Fibroblast of upper back skin (primary cell): ENCODE measurements around the gene TAF5.
"Not testable (repeated sequence)": the region's sequence is repeated elsewhere in the genome, so short reads cannot be mapped to it uniquely, and the experiment has no call there.

Source experiments
- DNase-seq: peaks from one replicate; pipeline ENCODE4 v3.0.0-alpha.2; 2013

TAF5 gene

DNA sequence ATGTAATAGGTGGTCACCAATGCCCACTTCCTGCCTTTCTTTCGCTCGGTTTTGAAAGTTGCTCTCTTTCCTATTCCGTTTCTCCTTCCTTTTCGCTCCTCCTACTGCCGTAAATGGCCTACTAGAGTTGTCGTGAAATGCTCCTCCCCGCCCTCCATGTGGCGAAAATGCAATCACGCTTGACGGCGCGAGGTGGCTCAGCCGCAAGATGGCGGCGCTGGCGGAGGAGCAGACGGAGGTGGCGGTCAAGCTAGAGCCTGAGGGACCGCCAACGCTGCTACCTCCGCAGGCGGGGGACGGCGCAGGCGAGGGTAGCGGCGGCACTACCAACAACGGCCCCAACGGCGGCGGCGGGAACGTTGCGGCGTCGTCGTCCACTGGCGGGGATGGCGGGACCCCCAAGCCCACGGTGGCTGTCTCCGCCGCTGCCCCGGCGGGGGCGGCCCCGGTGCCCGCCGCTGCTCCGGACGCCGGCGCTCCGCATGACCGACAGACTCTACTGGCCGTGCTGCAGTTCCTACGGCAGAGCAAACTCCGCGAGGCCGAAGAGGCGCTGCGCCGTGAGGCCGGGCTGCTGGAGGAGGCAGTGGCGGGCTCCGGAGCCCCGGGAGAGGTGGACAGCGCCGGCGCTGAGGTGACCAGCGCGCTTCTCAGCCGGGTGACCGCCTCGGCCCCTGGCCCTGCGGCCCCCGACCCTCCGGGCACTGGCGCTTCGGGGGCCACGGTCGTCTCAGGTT is at the start of gene TAF5:
Gene TAF5, plus strand, starts transcription at position 195 of the 737 bp plus-strand sequence. Its CDS starts 14 bp downstream, at position 209.
- peak; percentile 96 for DNase-seq

DNA sequence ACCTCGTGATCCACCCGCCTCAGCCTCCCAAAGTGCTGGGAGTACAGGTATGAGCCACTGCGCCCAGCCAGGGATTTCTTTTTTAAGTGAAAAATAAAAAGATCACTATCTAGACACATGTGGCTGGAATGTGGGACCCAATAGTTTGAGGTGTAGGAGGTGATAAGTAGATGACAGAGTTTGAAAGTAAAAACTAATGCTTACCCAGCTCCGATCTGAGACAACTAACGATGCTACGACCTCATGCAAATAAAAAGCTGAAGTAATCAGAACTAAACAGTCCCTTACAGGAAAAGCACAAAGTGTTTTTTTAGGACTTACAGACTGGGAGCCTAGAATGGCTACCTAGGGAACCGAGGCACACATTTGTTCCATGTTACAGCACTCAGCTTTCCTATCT is 39.9 kb upstream of the TAF5 start:
- DNase-seq, result no peak

DNA sequence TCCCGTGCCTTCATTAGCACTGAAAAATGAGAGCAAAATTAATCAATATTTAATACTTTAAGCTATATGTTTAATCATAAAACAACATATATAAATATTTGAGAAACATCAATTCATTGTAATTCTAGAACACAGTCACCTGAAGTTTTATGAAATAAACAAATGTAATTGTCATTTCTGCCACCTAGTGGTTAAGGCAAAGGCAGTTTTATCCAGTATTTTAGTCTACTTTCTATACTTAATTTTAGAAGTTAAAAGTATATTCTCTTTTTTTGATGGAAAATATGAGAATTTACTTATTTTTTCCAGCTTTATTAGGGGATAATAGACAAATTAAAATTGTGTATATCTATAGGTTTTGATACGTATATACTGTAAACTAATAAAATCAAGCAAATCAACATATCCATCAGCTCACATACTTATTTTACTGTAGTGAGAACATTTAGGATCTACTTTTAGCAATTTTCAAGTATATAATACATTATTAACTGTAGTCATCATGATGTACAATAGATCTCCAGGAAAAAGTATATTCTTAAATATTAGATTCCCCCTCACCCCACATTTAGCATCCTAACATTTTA is 33.7 kb upstream of the TAF5 start:
- DNase-seq, result peak; percentile 9

DNA sequence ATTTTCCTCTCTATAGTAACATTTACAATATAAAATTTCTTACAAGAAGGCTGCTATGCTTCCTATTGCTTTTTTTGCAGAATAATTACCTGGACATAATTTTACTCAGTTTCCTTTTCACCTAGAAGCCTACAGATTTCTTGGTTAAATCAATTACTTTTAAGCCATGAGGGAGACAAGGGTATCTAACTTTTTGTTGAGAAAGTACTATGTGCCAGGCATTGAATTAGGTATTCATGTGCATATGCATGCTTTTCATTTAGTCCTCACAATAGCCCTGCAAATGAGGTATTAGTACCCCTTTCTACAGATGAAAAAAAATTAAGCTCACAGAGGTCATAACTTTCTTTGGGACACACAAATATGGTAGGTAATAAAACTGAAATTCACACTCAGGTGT is 33.2 kb upstream of the TAF5 start:
- no peak for DNase-seq

DNA sequence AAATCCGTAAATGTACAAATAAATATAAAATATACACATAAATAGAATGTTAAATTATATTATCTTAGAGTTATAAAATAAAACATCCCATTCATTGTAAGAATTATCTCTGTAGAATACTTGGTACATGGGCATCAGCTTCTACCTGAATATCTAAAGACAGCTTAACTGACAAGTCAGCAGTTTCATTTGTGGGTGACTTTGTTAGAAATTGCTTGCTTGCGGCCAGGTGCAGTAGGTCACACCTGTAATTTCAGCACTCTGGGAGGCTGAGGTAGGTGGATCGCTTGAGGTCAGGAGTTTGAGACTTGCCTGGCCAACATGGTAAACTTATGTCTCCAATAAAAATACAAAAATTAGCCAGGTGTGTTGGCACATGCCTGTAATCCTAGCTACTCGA is 31.4 kb upstream of the TAF5 start:
- DNase-seq, result no peak

DNA sequence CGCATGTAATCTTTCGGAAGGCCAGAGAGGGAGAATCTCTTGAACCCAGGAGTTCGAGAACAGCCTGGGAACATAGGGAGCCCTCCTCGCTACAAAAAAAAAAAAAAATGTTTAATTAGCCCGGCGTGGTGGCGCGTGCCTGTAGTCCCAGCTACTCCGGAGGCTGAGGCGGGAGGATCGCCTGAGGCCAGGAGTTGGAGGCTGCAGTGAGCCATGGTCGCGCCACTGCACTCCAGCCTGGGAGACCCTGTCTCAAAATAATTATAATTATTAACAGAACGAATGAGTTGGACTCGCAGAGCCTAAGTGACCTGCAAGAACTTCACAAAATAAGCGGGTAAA is 17.6 kb upstream of the TAF5 start:
- DNase-seq, result no peak

DNA sequence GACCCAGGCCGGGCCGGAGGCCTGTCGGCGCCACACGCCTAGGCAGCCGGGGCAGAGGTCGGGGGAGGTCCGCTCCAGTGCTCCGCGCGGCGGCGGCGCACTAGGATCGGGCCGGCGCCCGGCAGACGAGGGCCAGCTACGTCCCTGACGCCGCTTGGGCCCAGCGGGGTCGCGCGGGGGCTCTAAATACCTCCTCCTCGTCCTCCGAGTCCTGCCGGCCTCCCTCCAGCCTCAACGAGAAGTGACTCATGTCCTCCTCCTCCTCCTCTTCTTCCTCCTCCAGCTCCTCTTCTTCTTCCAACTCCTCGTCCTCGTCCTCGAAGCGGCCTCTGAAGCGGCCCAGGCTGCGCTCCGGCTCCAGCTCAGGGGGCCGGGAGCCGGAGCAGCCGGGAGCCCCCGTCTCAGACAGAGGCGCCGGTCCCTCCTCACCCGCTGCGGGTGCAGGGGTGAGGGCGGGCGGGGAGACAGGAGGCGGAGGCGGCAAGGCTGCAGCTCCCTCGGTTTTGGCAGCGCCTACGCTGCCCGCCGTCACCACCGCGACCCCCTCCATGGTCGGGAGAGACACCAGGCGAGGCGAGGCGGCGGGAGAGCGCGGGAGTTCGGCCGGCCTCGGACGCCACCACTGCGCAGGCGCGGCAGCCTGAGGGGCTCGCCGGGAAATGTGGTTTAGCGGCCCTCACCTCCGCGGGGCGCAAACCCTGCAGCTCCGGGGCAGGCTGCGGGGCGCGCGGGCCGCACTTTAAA is 17.1 kb upstream of the TAF5 start, which contains the start of gene PCGF6:
Gene PCGF6, minus strand, starts transcription at position 624 of the 744 bp plus-strand sequence. Its CDS starts 74 bp downstream, at position 550.
- DNase-seq, result peak; percentile 84

DNA sequence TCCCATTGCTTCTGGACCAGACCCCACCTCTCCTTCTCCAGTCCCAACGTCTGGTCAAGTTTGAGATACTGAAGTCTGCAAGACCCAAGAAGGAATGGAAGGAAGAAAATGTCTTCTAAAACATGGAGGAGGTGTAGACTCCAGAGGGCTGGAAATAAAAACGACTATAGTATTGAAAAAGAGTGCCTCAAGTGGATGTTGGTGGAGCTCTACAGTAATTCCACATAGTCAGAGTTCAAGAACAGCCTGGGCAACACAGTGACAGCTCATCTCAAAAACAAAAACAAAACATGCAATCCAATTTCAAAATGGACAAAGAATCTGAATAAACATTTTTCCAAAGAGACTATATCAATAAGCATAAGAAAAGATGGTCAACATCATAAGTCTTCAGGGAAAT is 14.5 kb upstream of the TAF5 start:
- no peak for DNase-seq

DNA sequence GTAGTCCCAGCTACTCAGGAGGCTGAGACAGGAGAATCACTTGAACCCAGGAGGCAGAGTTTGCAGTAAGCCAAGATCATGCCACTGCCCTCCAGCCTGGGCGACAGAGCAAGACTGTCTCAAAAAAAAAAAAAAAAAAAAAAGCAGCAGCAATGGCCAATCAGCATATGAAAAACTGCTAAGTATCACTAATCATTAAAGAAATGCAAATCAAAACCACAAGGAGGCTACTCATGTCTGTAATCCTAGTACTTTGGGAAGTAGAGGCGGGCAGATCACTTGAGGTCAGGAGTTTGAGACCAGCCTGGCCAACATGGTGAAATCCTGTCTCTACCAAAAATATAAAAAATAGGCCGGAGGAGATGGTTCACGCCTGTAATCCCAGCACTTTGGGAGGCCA is 13.2 kb upstream of the TAF5 start:
- DNase-seq, result not testable (repeated sequence)

DNA sequence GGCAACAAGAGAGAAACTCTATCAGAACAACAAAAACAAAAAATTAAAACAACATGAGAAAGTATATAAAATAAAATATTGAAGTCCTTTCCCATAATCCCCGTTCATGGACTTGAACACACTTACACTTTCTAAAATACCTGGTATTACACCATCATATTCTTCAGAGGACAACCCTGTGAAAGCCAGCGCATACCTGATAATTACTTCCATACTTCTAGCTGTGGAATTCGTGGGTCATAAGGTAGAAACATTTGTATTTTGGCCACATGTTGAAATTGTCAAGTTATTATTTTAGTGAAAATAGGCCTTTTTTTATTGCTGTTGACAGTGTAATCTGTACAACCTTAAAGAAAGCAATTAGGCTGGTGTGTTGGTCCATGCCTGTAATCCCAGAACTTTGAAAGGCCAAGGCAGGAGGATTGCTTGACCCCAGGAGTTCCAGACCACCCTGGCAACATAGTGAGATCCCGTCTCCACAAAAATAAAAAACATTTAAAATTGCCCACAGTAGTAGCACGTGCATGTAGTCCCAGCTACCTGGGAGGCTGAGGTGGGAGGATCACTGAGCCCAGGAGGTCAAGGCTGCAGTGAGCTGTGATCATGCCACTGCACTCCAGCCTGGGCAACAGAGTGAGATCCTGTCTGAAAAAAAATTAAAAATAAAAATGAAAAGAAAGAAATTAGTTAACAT is 11.7 kb upstream of the TAF5 start:
- no peak for DNase-seq

DNA sequence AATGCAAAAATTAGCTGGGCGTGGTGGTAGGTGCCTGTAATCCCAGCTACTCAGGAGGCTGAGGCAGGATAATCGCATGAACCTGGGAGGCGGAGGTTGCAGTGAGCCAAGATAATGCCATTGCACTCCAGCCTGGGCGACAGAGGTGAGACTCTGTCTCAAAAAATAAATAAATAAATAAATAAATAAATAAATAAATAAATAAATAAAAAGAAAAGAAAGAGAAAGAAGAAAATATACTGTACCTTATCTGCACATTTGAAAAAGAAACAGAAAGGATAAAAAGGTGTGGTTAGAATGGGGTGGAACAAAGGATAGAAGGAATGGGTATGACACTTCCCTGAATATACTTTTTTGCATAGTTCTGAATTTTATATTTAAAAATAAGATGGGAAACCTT is 8.3 kb upstream of the TAF5 start:
- not testable (repeated sequence) for DNase-seq

DNA sequence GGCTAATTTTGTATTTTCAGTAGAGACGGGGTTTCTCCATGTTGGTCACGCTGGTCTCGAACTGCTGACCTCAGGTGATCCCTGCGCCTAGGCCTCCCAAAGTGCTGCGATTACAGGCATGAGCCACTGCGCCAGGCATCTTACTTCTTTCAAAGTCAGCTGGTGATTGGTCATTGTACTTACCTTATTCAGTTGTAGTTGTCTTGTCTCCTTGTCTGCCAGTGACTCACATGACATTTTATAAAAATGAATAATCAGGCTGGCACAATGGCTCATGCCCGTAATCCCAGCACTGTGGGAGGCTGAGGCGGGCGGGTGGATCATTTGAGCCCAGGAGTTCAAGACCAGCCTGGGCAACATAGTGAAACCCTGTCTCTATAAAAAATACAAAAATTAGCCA is 7.0 kb upstream of the TAF5 start:
- not testable (repeated sequence) for DNase-seq

DNA sequence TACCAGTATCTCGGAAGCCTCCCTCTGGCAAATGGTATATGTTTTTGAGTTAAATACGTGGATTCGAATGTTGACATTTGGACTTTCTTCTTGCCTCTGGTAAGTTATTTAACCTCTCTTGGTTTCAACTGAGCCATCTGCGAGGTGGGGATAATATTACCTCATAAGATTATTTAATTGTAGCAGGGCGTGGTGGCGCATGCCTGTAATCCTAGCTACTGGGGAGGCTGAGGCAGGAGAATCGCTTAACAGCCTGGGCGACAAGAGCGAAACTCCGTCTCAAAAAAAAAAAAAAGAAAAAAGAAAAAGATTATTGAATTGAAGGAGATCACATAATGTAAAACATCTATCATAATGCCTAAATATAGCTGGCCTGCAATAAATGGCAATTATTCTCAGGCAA is 396 bp upstream of the TAF5 start:
- DNase-seq, result peak; percentile 1

DNA sequence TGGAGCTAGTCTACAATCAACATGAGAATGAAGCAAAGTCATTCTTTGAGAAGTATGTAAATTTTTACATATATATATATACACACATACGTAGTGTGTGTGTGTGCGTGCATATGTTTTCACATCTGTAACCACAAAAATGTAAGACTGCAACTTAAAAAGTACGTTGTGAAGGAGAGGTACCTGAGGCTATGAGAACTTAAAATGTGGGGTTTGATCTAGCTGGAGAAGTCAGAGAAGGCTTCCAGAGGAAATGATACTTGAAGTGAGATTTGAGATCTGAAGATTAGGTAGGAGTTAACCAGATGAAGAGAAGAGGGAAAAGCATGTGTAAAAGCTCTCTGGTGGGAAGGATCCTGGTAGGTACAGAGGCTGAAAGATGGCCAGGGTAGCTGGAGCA is 5.8 kb downstream of the TAF5 start:
- no peak for DNase-seq

DNA sequence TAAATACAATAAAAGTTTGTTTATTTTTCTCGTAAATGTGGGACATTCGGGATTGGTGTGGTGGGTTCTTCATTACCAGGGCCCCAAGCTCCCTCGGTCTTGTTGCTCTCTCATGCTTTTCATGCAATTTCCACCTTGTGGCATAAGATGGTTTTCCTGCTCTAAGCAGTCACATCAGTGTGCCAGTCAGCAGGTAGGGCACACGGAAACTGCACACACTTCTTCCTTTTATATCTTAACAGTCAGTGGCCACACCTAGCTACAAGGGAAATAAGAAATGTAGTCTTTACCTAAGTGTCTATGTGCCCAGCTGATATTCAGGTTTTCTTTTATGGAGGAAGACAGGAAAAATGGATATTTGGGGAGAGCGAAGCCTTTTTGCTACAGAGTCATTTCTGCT is 6.5 kb downstream of the TAF5 start:
- DNase-seq, result no peak

DNA sequence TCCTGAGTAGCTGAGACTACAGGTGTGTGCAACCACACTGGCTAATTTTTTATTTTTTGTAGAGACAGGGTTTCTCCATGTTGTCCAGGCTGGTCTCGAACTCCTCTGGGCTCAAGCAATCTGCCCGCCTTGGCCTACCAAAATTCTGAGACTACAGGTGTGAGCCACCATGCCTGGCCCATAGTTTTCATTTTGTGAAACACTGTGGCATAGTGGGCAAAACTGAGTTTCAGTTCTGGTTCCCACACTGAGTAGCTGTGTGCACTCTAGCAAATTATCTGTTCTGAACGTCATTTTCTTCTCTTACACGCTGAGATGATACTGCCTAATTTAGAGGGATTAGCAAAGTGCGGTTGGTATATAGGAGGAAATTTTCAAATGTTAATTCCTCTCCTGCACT is 15.0 kb downstream of the TAF5 start:
- no peak for DNase-seq

DNA sequence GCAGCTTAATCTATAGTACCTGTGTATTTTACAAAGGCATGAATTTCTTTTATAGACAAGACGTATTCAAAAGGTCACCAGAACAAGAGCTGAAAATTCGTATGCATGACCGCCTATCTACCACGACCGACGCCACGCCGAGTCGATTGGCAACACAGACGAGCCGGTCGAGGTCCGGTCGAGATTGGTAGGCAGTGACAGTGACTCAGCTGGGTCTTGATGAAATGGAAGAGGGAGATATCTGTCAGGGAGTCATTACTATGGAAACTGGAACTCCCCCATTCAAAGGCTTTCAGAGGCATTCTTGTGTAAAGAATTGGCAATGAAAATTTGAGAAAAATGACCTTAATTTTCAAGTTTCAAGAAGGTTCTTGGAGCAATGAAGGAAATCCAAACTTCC is 26.4 kb downstream of the TAF5 start:
- no peak for DNase-seq

DNA sequence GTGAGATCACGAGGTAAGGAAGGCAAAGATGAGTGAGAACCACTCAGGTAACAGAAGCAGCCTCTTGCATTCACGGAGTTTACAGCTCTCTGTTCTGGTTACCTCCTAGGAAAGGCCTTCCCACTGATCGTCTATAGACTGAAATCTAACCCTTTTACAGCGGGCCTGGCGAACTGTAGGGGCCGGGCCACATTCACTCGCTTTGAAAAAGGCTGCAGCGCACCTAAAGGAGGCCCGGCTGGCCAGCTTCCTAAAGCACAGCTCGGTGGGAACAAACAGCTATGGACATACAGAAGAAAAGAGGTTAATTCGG is 27.9 kb downstream of the TAF5 start:
- DNase-seq, result no peak

DNA sequence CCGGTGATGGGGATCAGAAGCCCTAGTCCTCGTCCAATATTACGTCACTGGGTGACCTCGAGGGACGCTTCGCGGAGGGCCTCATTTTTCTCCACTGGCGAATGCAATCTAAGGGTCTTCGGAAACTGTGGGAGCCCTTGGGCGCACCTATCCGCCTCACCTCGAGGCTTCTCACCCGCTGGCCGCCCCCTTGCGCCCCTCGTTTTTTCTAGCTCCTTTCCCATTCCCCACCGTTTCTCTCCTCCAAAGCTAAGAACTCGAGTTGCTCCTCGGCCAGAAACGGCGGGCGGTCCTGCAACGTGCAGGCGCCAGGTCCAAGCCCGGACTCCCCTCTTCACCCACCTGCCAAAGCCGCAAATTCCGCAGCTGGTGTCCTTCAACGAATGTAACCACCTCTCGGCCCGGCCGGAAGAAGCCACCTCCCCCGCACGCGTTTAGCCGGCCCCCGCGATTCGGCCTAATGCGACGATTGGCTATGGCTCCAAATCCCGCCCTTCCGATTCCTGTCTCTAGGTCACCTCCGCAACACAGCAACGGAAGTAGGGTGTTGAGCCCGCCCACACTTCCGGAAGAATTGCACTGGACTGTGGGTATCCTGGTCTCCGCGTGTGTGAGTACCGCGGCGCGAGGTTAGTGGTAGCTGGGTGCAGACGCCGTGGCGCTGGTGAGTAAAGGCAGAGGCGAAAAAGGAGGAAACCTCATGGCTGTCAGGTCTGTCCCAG is 28.5 kb downstream of the TAF5 start, which contains the start of the genes ATP5MK and PDCD11:
Gene ATP5MK, minus strand, starts transcription at position 409 of the 722 bp plus-strand sequence. CDS start 4,018 bp downstream, outside the sequence.
Gene PDCD11, plus strand, starts transcription at position 560 of the 722 bp plus-strand sequence. CDS start 1,801 bp downstream, outside the sequence.
- DNase-seq, result peak; percentile 97

DNA sequence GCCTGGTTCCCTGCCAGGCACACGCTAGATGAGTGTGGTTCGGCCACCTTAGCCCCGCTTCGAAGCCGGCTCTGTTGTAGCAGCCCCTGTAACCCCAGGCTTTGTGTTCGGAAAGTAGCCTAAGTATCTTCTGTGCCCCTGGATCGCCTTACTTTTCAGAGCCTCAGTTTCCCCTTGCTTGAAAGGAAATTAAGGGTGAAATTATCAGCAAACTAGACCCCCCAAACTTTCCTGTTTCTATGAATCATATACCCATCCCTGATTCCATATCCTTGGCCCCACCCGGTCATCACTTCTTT is 29.0 kb downstream of the TAF5 start:
- DNase-seq, result no peak

DNA sequence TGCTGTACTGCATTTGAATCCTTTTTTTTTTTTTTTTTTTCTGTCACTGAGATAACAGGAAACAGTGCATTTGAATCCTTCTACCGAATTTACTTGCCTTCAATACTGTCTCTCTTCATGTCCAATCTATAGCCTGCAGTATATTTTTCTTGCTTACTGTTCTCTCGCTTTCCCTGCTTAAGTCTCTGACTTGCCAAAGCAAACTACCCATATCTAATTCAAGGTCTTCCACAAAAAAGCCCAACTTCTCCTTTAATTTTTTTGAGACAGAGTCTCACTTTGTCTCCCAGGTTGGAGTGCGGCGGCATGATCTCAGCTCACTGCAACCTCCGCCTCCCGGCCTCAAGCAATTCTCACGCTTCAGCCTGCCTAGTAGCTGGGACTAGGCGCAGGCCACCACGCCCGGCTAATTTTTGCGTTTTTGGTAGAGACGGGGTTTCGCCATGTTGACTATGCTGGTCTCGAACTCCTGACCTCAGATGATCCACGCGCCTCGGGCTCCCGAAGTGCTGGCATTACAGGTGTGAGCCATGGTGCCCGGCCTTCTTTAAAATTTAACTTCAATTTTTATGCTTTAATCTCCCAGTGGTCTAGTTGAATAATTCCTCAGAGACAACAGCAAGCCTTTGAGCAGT is 29.5 kb downstream of the TAF5 start:
- no peak for DNase-seq

DNA sequence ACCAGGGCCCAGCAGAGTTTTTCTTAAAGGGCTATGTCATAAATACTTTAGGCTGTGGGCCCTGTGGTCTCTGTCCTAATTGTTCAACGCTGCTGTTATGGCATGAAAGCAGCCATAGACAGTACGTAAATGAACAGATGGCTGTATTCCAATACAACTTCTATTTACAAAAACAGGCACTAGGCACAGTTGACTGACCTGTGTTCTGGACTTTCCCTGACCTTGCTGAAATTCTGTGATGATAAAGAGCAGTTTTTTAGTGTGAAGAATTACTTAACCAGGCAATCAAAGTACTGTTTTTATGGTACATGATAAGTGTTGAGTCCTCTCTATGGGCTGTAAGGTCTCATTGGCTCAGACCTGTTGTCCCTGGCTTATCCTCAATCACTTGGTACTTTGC is 45.8 kb downstream of the TAF5 start:
- no peak for DNase-seq
